Activated CD4-positive, alpha-beta memory T cell treated with anti-CD3 and anti-CD28 coated beads for 36 hours (primary cell): ENCODE measurements around the gene DYNLL1. TPM values are rescaled to one million over a fixed set of nuclear protein-coding genes. Genes with fewer than 3 reads are reported as not detected.

Experiments
- CTCF ChIA-PET: fragments of 350-600 bp; sonication (Branson Sonifier 250); formaldehyde crosslinking; loops from one replicate; lab custom pipeline; 2021; ENCODE audit warnings: antibody characterized with exemption, inconsistent platforms; lab: Charles Lee
- POLR2A ChIA-PET: fragments of 350-600 bp; sonication (Branson Sonifier 250); formaldehyde crosslinking; loops from one replicate; lab custom pipeline; 2021; ENCODE audit warnings: antibody characterized with exemption; lab: Charles Lee
- DNase-seq: peaks from one replicate; pipeline ENCODE4 v3.0.0-alpha.2; 2020
- H3K27ac Mint-ChIP-seq: one replicate; pipeline ENCODE4 v1.8.0; 2021; ENCODE audit warnings: mixed read lengths
- H3K27me3 Mint-ChIP-seq: one replicate; pipeline ENCODE4 v1.8.0; 2021; ENCODE audit warnings: mixed read lengths
- H3K36me3 Mint-ChIP-seq: one replicate; pipeline ENCODE4 v1.8.0; 2021; ENCODE audit warnings: mixed read lengths
- H3K4me1 Mint-ChIP-seq: one replicate; pipeline ENCODE4 v1.8.0; 2021; ENCODE audit warnings: low read depth, mixed read lengths
- H3K4me3 Mint-ChIP-seq: one replicate; pipeline ENCODE4 v1.8.0; 2021; ENCODE audit warnings: mild to moderate bottlenecking, mixed read lengths
- H3K9me3 Mint-ChIP-seq: one replicate; pipeline ENCODE4 v1.8.0; 2021; ENCODE audit warnings: mixed read lengths
- intact Hi-C: fragments of 100-400 bp; cut with micrococcal nuclease; formaldehyde crosslinking; loops from one replicate; pipeline ENCODE4 v1.15.1; 2023
- total RNA-seq, 2 experiments: library from RNA; stranded (reverse); gene quantifications; one replicate each; pipeline ENCODE4 v1.2.3, GENCODE V29; 2021

Gene DYNLL1
- total RNA-seq, 2 experiments from 2014 or later: 176 to 184 TPM

- intact Hi-C loops: no loop called here
- Mint-ChIP-seq H3K36me3 (no peaks in the 10 kb centered on the region), H3K9me3 (no peaks in the 10 kb centered on the region), H3K27me3 (no peaks in the 10 kb centered on the region), H3K27ac (no peak overlapping the region), H3K4me1 (peaks cover 6% of the 10 kb centered on the region), H3K4me3 (no peak overlapping the region)
- DNase-seq: no peak
- ChIA-PET POLR2A (no interaction called here), CTCF (interaction anchor here (1.4 to 1.7 kb wide), 2 partner anchors 24 to 27 kb away, joined by 3 to 5 read pairs; no protein-coding TSS in a partner anchor)
Measured at GRCh38 chr12:120490325-120490724, 5.6 kb upstream of the DYNLL1 start.

- ChIA-PET CTCF (interaction anchor here (1.4 to 1.7 kb wide), 2 partner anchors 24 to 27 kb away, joined by 3 to 5 read pairs; no protein-coding TSS in a partner anchor), POLR2A (no interaction called here)
- Mint-ChIP-seq H3K27ac (no peak overlapping the region), H3K4me3 (no peak overlapping the region), H3K9me3 (no peaks in the 10 kb centered on the region), H3K27me3 (no peaks in the 10 kb centered on the region), H3K4me1 (peaks cover 8% of the 10 kb centered on the region), H3K36me3 (no peaks in the 10 kb centered on the region)
- intact Hi-C loops: no loop called here
- no peak for DNase-seq
Measured at GRCh38 chr12:120490833-120491512, 4.9 kb upstream of the DYNLL1 start.

- DNase-seq: no peak
- Mint-ChIP-seq H3K36me3 (peaks cover 20% of the 10 kb centered on the region), H3K4me1 (peaks cover 23% of the 10 kb centered on the region), H3K9me3 (no peaks in the 10 kb centered on the region), H3K27ac (peak overlapping the region; percentile 65), H3K27me3 (no peaks in the 10 kb centered on the region), H3K4me3 (peak overlapping the region; percentile 86)
- POLR2A ChIA-PET: interaction anchor here (0.8 to 2.3 kb wide), 5 partner anchors 20 to 215 kb away, joined by 3 to 13 read pairs (median 3); partner anchors contain the start of genes SRSF9 and UNC119B
- CTCF ChIA-PET: interaction anchor here (0.5 to 1.4 kb wide), 5 partner anchors 19 to 138 kb away, joined by 3 read pairs; partner anchors contain the start of gene POP5
- intact Hi-C loops: loop anchor here (2.0 kb wide), 1 partner anchor 48 kb away; the partner anchor contains the start of genes GATC and TRIAP1
Measured at GRCh38 chr12:120495186-120495730, 655 bp upstream of the DYNLL1 start.

DNA sequence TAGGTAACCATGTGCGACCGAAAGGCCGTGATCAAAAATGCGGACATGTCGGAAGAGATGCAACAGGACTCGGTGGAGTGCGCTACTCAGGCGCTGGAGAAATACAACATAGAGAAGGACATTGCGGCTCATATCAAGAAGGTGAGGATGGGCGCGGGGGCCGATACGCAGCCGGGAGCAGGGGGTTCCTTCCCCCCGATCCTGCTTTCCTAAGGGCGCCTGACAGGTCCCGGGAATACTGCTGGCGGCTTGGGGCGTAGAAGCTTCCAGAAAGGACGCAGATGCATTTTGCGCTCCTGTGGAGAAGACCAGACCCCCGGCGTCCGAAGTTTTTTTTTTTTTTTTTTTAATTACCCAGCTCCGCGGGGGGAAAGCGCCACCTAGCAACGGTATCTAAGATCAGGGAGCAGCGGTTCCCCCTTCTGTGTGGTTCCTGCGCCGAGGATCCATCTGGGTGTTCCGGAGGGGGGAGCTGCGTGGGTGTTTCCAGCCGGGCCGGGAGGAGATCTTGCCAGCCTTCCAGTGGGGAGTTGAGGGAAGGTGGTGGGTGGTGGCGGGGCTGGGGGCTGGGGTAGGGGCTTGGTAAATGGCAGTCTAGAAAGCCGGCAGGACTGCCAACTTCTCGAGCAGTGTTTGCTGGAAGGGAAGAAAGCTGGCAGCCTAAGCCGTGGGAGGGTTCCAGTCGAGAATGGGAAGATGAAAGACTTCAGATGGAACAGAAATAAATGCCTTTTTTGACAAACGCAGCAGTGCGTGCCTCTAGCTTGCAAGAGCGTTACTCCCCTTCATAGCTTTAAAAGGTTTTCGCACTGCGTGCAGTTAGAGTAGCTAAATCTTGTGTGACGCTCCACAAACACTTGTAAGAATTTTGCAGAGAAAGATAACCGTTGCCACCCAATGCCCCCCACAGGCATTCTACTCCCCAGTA, 764 bp downstream of the DYNLL1 start:
- DNase-seq: peak; percentile 60
- Mint-ChIP-seq H3K27me3 (no peaks in the 10 kb centered on the region), H3K36me3 (peaks cover 21% of the 10 kb centered on the region), H3K4me1 (peaks cover 23% of the 10 kb centered on the region), H3K4me3 (peak overlapping the region; percentile 86), H3K9me3 (no peaks in the 10 kb centered on the region), H3K27ac (peak overlapping the region; percentile 80)
- ChIA-PET POLR2A (interaction anchor here (0.5 to 2.3 kb wide), 9 partner anchors 13 to 214 kb away, joined by 3 to 13 read pairs (median 3); partner anchors contain the start of genes RNU4-2, SRSF9 and UNC119B), CTCF (interaction anchor here (0.6 to 1.6 kb wide), 12 partner anchors 8 to 946 kb away, joined by 3 to 11 read pairs (median 3); partner anchors contain the start of gene SRSF9)
- intact Hi-C loops: loop anchor here (1.0 to 2.0 kb wide), 4 partner anchors 27 to 244 kb away; partner anchors contain the start of genes COX6A1, RNF10 and SRSF9

DNA sequence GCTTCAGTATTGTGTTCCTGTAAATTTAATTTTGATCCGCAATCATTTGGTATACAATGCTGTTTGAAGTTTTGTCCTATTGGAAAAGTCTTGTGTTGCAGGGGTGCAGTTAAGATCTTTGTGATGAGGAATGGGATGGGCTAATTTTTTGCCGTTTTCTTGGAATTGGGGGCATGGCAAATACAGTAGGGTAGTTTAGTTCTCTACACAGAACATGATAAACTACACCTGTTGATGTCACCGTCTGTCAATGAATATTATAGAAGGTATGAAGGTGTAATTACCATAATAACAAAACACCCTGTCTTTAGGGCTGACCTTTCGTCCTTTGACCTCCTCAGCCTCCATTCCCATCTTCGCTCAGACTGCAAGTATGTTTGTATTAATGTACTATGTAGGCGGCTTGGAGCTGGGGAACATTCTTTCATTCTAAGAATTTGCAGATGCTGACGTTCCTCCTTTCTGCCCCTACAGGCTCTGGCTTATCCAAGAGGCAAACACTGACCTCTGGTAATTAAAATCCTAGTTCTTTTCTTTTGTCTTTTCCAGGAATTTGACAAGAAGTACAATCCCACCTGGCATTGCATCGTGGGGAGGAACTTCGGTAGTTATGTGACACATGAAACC, 1.7 kb downstream of the DYNLL1 start:
- Mint-ChIP-seq H3K27me3 (no peaks in the 10 kb centered on the region), H3K4me1 (peaks cover 23% of the 10 kb centered on the region), H3K27ac (peak overlapping the region; percentile 80), H3K9me3 (no peaks in the 10 kb centered on the region), H3K36me3 (peaks cover 21% of the 10 kb centered on the region), H3K4me3 (peak overlapping the region; percentile 86)
- intact Hi-C loops: loop anchor here (2.0 kb wide), 2 partner anchors 37 to 59 kb away; partner anchors contain the start of genes COX6A1 and RNF10
- ChIA-PET CTCF (interaction anchor here (0.5 to 1.6 kb wide), 9 partner anchors 7 to 945 kb away, joined by 3 to 11 read pairs (median 3); partner anchors contain the start of gene SRSF9), POLR2A (interaction anchor here (0.5 to 2.3 kb wide), 5 partner anchors 12 to 1411 kb away, joined by 3 to 13 read pairs (median 4); partner anchors contain the start of genes RNU4-2 and SRSF9)
- DNase-seq: no peak

GRCh38 chr12:120498870-120499515, 3.1 kb downstream of the DYNLL1 start:
- intact Hi-C loops: no loop called here
- Mint-ChIP-seq H3K27ac (peak overlapping the region; percentile 40), H3K4me1 (peaks cover 23% of the 10 kb centered on the region), H3K27me3 (no peaks in the 10 kb centered on the region), H3K4me3 (no peak overlapping the region), H3K9me3 (no peaks in the 10 kb centered on the region), H3K36me3 (peaks cover 28% of the 10 kb centered on the region)
- DNase-seq: no peak
- ChIA-PET POLR2A (no interaction called here), CTCF (interaction anchor here (0.6 to 1.5 kb wide), 2 partner anchors 25 to 33 kb away, joined by 3 to 5 read pairs; no protein-coding TSS in a partner anchor)

GRCh38 chr12:120500581-120500980, 4.7 kb downstream of the DYNLL1 start:
- Mint-ChIP-seq H3K9me3 (no peaks in the 10 kb centered on the region), H3K4me3 (no peak overlapping the region), H3K27me3 (no peaks in the 10 kb centered on the region), H3K4me1 (peaks cover 16% of the 10 kb centered on the region), H3K36me3 (peaks cover 28% of the 10 kb centered on the region), H3K27ac (no peak overlapping the region)
- POLR2A ChIA-PET: interaction anchor here (0.5 kb wide), 1 partner anchor 272 kb away, joined by 3 read pairs; no protein-coding TSS in a partner anchor
- CTCF ChIA-PET: interaction anchor here (0.6 to 1.5 kb wide), 4 partner anchors 21 to 564 kb away, joined by 3 read pairs; no protein-coding TSS in a partner anchor
- no peak for DNase-seq
- intact Hi-C loops: no loop called here

GRCh38 chr12:120504587-120504986, 8.7 kb downstream of the DYNLL1 start:
- ChIA-PET POLR2A (no interaction called here), CTCF (interaction anchor here (0.8 to 1.2 kb wide), 2 partner anchors 8 to 21 kb away, joined by 3 to 4 read pairs; no protein-coding TSS in a partner anchor)
- DNase-seq: no peak
- Mint-ChIP-seq H3K4me3 (no peak overlapping the region), H3K27ac (no peak overlapping the region), H3K27me3 (no peaks in the 10 kb centered on the region), H3K36me3 (peaks cover 20% of the 10 kb centered on the region), H3K4me1 (no peaks in the 10 kb centered on the region), H3K9me3 (no peaks in the 10 kb centered on the region)
- intact Hi-C loops: no loop called here

GRCh38 chr12:120508537-120508936, 12.6 kb downstream of the DYNLL1 start:
- POLR2A ChIA-PET: no interaction called here
- Mint-ChIP-seq H3K36me3 (peaks cover 22% of the 10 kb centered on the region), H3K4me1 (no peaks in the 10 kb centered on the region)

DNA sequence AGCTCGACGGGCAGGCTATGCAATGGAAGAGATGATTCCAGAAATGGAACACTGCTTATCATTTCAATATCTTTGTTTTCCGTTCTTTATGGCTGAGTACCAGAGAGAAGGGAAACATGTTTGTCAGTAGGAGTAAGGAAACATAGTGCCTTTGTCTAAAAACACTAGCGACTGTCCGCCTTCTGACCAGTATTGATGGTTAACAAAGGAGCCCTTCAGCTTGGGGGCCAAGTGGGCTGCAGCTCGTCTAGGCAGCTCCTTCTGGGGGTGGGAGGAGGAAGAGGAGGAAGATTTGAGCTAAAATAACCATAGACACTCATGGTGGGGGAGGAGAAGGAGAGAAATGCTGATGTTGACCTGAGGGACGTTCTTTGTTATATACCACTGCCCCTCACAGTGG, 18.1 kb downstream of the DYNLL1 start:
- H3K4me1 Mint-ChIP-seq: no peaks in the 10 kb centered on the region
- H3K27ac Mint-ChIP-seq: no peak overlapping the region
- CTCF ChIA-PET: no interaction called here
- no peaks in the 10 kb centered on the region for H3K9me3 Mint-ChIP-seq
- H3K4me3 Mint-ChIP-seq: no peak overlapping the region
- no peak for DNase-seq
- intact Hi-C loops: no loop called here
- POLR2A ChIA-PET: no interaction called here
- H3K27me3 Mint-ChIP-seq: no peaks in the 10 kb centered on the region
- H3K36me3 Mint-ChIP-seq: peaks cover 21% of the 10 kb centered on the region

More at GRCh38 chr12:120508537-120508936, 12.6 kb downstream of the DYNLL1 start:
- no peak for DNase-seq
- no peaks in the 10 kb centered on the region for H3K27me3 Mint-ChIP-seq
- intact Hi-C loops: no loop called here
- no peak overlapping the region for H3K27ac Mint-ChIP-seq
- CTCF ChIA-PET: interaction anchor here (1.3 kb wide), 1 partner anchor 42 kb away, joined by 6 read pairs; no protein-coding TSS in a partner anchor
- no peak overlapping the region for H3K4me3 Mint-ChIP-seq
- H3K9me3 Mint-ChIP-seq: no peaks in the 10 kb centered on the region
